CD4-positive, alpha-beta memory T cell (primary cell): ENCODE data around the gene SMC1B. TPM values are rescaled to one million over a fixed set of nuclear protein-coding genes. Genes with fewer than 3 reads are reported as not detected.

Source experiments
- CTCF ChIA-PET: fragments of 350-600 bp; sonication (Branson Sonifier 250); formaldehyde crosslinking; loops from one replicate; lab custom pipeline; 2021; ENCODE audit warnings: inconsistent platforms; ENCODE audit not compliant: partially characterized antibody; lab: Charles Lee
- POLR2A ChIA-PET: fragments of 350-600 bp; sonication (Branson Sonifier 250); formaldehyde crosslinking; loops from one replicate; lab custom pipeline; 2021; ENCODE audit not compliant: partially characterized antibody; lab: Charles Lee
- DNase-seq, 5 donors: peaks; one replicate each; pipeline versions ENCODE4 v3.0.0 to v3.0.0-alpha.2; 2020 to 2022; ENCODE audit warnings: mixed read lengths in 1 of 5
- H3K27ac ChIP-seq: one replicate; pipeline ENCODE4 v1.7.0; 2013; ENCODE audit warnings: low read depth, low read length
- H3K27me3 ChIP-seq: 2 replicates; pipeline ENCODE4 v1.7.0; 2013; ENCODE audit warnings: mild to moderate bottlenecking, low read length, moderate library complexity; ENCODE audit not compliant: insufficient read depth
- H3K36me3 ChIP-seq: 2 replicates; pipeline ENCODE4 v1.7.0; 2013; ENCODE audit warnings: mild to moderate bottlenecking, low read length, moderate library complexity; ENCODE audit not compliant: insufficient read depth
- H3K4me1 ChIP-seq: 2 replicates; pipeline ENCODE4 v1.7.0; 2013; ENCODE audit warnings: mild to moderate bottlenecking, low read length, moderate library complexity; ENCODE audit not compliant: insufficient read depth
- H3K4me3 ChIP-seq, 2 donors: one replicate each; pipeline ENCODE4 v1.7.0; 2013; ENCODE audit warnings: low read length in 2 of 2, mild to moderate bottlenecking in 1 of 2
- H3K9me3 ChIP-seq, 2 donors: one replicate each; pipeline ENCODE4 v1.7.0; 2013; ENCODE audit warnings: low read length in 2 of 2, control low read depth in 1 of 2; ENCODE audit not compliant: control insufficient read depth in 1 of 2
- H3K27ac Mint-ChIP-seq, 7 donors: one replicate each; pipeline ENCODE4 v1.8.0; 2020 to 2021; ENCODE audit warnings: mixed read lengths in 7 of 7, mild to moderate bottlenecking in 6 of 7, inconsistent platforms in 3 of 7, moderate library complexity in 3 of 7
- H3K27me3 Mint-ChIP-seq, 2 donors: one replicate each; pipeline ENCODE4 v1.8.0; 2020 to 2021; ENCODE audit warnings: mixed read lengths in 2 of 2
- H3K36me3 Mint-ChIP-seq, 2 donors: one replicate each; pipeline ENCODE4 v1.8.0; 2020 to 2021; ENCODE audit warnings: mixed read lengths in 2 of 2, inconsistent platforms in 1 of 2, mild to moderate bottlenecking in 1 of 2
- H3K4me1 Mint-ChIP-seq, 4 donors: one replicate each; pipeline ENCODE4 v1.8.0; 2020 to 2021; ENCODE audit warnings: mixed read lengths in 4 of 4, mild to moderate bottlenecking in 1 of 4
- H3K4me3 Mint-ChIP-seq, 8 donors: one replicate each; pipeline ENCODE4 v1.8.0; 2020 to 2021; ENCODE audit warnings: mixed read lengths in 8 of 8, mild to moderate bottlenecking in 7 of 8, moderate library complexity in 6 of 8, inconsistent platforms in 3 of 8
- H3K9me3 Mint-ChIP-seq, 8 donors: one replicate each; pipeline ENCODE4 v1.8.0; 2020 to 2021; ENCODE audit warnings: mixed read lengths in 8 of 8, mild to moderate bottlenecking in 5 of 8, inconsistent platforms in 3 of 8, moderate library complexity in 1 of 8
- intact Hi-C: fragments of 100-400 bp; cut with micrococcal nuclease; formaldehyde crosslinking; loops from one replicate; pipeline ENCODE4 v1.15.1; 2023
- polyA plus RNA-seq, 2 donors: library from polyadenylated mRNA; unstranded; fragments of 300-500 nt; fragmentation: Illumina TruSeq; gene quantifications; one replicate each; pipeline ENCODE4 v1.2.3, GENCODE V29; 2021
- total RNA-seq, 2 experiments: library from RNA; stranded (reverse); gene quantifications; one replicate each; pipeline ENCODE4 v1.2.3, GENCODE V29; 2021

The SMC1B gene
- total and polyA plus RNA-seq, 4 experiments from 2014 or later, result 0.08 TPM; not detected in 3

DNA sequence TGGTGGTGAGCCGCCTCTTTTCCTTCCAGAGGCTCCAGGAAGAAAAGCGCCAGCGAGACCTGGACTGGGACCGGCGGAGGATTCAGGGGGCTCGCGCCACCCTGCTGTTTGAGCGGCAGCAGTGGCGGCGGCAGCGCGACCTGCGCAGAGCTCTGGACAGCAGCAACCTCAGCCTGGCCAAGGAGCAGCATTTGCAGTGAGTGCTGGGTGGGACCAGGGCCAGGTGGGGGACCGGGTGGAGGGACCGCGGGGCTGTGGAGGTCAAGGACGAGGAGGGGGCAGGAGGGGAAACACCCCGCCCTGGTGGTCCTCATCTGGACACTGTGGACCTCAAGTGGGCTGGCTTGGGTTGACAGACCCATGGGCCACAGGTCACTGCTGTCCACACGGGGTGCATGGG is 17.5 kb upstream of the SMC1B start:
- peaks cover 6% of the 10 kb centered on the region for H3K4me1 ChIP-seq
- no peaks in the 10 kb centered on the region for H3K27me3 ChIP-seq
- H3K4me3 Mint-ChIP-seq, result no peak overlapping the region
- H3K27ac Mint-ChIP-seq, result no peak overlapping the region
- H3K9me3 Mint-ChIP-seq, result peaks cover 0 to 7% (median 0%) of the 10 kb centered on the region in 8 donors
- H3K4me3 ChIP-seq, result no peak overlapping the region
- H3K4me1 Mint-ChIP-seq, result peaks cover 6 to 8% (median 7%) of the 10 kb centered on the region in 4 donors
- DNase-seq, result no peak
- no peaks in the 10 kb centered on the region for H3K36me3 Mint-ChIP-seq
- ChIA-PET POLR2A (no interaction called here), CTCF (interaction anchor here (1.7 kb wide), 1 partner anchor 160 kb away, joined by 3 read pairs; no protein-coding TSS in a partner anchor)
- no peaks in the 10 kb centered on the region for H3K27me3 Mint-ChIP-seq
- no peaks in the 10 kb centered on the region for H3K9me3 ChIP-seq
- H3K27ac ChIP-seq, result no peak overlapping the region
- intact Hi-C loops, result no loop called here
- H3K36me3 ChIP-seq, result no peaks in the 10 kb centered on the region

DNA sequence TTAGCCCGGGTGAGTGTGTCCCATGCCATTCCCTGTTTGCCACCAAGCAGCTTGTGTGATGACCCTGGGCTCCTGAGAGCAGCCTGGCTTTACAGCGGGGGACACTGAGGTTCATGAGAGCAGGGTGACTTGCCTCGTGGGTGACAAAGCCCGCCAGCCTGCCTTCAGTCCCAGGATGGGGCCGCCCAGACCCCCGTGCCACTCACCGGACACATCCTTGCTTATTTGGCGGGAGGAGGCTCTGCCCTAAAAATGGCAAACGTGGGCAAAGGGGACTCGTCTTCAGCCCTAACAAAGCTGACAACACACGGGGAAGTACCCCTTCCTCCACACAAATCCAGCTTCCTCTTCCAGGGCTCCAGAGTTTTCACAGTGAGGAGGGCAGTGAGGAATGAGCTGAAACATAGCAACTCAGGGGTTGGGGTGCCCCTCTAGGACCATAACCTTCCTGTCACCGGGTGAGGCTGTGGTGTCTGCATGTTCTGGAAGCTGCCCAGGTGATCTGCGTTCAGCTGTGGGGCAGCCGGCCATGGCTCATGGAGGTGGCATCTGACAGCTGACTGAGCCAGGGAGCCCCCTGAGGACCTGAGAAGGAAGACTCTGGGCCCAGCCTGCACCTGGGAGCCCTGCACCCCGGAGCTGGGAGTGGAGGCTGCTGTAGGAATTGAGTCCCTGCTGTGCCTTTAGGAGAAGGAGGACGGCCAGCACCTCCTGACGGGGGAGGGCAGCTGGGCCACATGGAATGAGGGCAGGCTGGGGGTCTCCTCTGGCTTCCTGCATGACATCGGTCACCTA is 16.8 kb upstream of the SMC1B start:
- no peaks in the 10 kb centered on the region for H3K4me1 ChIP-seq
- no peaks in the 10 kb centered on the region for H3K36me3 Mint-ChIP-seq
- intact Hi-C loops, result no loop called here
- no peak overlapping the region for H3K27ac ChIP-seq
- POLR2A ChIA-PET, result no interaction called here
- H3K36me3 ChIP-seq, result no peaks in the 10 kb centered on the region
- no peak for DNase-seq
- CTCF ChIA-PET, result interaction anchor here (1.3 kb wide), 1 partner anchor 10 kb away, joined by 3 read pairs; no protein-coding TSS in a partner anchor
- no peaks in the 10 kb centered on the region for H3K27me3 Mint-ChIP-seq
- no peak overlapping the region for H3K4me3 Mint-ChIP-seq
- no peaks in the 10 kb centered on the region for H3K9me3 ChIP-seq
- H3K27me3 ChIP-seq, result no peaks in the 10 kb centered on the region
- H3K27ac Mint-ChIP-seq, result no peak overlapping the region
- H3K4me3 ChIP-seq, result no peak overlapping the region
- H3K9me3 Mint-ChIP-seq, result peaks cover 0 to 7% (median 0%) of the 10 kb centered on the region in 8 donors
- H3K4me1 Mint-ChIP-seq, result peaks cover 0 to 1% (median under 1%) of the 10 kb centered on the region in 4 donors

DNA sequence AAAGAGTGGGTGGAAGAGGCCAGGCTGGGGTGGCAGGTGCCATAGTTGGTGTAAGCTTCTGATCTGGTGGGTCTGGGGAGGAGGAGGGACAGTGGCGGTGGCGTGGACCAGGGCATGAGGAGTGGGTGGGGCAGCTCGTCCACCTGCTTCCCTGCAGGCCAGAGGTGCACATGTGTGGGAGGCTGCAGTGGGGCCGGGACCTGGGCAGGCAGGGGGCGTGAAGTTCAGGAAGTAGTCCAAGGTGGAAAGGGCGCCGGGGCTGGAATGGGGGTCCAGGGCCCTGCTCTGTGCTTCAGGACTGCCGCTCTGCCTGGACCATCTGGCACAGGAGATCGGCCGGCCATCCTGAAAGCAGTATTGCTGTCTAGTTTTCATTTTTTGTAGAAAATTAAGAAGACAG is 16.0 kb upstream of the SMC1B start:
- no peaks in the 10 kb centered on the region for H3K4me1 ChIP-seq
- no peak overlapping the region for H3K4me3 ChIP-seq
- ChIA-PET POLR2A (no interaction called here), CTCF (interaction anchor here (1.3 kb wide), 1 partner anchor 10 kb away, joined by 3 read pairs; no protein-coding TSS in a partner anchor)
- Mint-ChIP-seq H3K9me3 (peaks cover 0 to 7% (median 0%) of the 10 kb centered on the region in 8 donors), H3K36me3 (no peaks in the 10 kb centered on the region), H3K27me3 (no peaks in the 10 kb centered on the region), H3K4me3 (no peak overlapping the region), H3K27ac (peak overlapping the region in 1 of 7 donors; percentile 74), H3K4me1 (no peaks in the 10 kb centered on the region)
- no peaks in the 10 kb centered on the region for H3K27me3 ChIP-seq
- no peaks in the 10 kb centered on the region for H3K9me3 ChIP-seq
- intact Hi-C loops, result no loop called here
- no peak overlapping the region for H3K27ac ChIP-seq
- no peaks in the 10 kb centered on the region for H3K36me3 ChIP-seq
- no peak for DNase-seq

DNA sequence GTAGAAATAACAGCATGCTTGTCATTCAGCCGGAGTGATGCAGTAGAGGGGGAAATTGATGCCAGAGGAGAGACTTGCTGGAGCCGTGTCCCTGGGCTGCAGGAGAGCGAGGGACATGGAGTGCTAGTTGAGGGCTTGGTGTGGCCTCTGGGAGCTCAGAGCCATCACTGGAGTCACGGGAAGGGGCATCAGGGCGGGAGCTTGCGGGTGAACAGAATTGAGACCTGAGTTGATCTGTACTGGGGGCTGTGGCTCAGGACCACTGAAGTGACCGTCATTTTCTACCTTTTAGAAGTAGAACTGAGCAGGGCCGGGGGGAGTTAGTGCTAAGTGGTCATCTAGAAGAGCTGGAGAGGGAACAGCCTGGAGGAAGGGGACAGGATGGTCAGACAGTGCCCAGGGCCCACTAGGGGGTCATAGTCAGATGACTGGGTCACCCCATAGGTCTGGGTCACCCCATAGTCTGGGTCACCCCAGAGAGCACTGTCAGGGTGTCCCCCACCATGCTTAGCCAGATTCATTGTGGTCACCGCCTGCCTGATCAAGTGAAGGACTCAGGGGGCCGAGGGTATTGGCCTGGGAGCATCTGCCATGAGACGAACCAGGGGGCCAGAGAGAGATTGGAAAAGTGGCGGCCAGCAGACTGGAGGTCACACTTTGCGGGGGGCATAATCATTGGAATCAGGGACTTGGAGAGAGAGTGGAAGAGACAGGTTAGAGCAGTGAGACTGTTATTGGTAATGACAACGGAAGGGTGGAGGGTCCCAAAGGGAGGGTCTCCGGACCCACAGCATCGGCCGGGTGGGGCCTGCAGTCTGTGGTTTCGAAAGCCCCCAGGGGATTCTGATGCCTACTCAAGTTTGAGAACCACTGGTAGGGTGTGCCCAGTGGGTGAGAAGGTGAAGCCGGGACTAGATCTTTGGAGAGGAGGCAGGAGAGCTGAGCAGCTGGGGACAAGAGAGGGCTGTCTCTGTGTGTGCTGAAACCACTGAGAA is 15.3 kb upstream of the SMC1B start:
- Histone ChIP-seq H3K27ac (no peak overlapping the region), H3K27me3 (no peaks in the 10 kb centered on the region), H3K9me3 (no peaks in the 10 kb centered on the region), H3K4me1 (no peaks in the 10 kb centered on the region), H3K36me3 (no peaks in the 10 kb centered on the region), H3K4me3 (no peak overlapping the region)
- ChIA-PET CTCF (no interaction called here), POLR2A (no interaction called here)
- no peak overlapping the region for H3K4me3 Mint-ChIP-seq
- no peaks in the 10 kb centered on the region for H3K4me1 Mint-ChIP-seq
- intact Hi-C loops, result no loop called here
- H3K27ac Mint-ChIP-seq, result peak overlapping the region in 2 of 7 donors; percentile 50 to 74
- H3K36me3 Mint-ChIP-seq, result no peaks in the 10 kb centered on the region
- H3K27me3 Mint-ChIP-seq, result no peaks in the 10 kb centered on the region
- H3K9me3 Mint-ChIP-seq, result peaks cover 0 to 7% (median 0%) of the 10 kb centered on the region in 8 donors
- no peak for DNase-seq

DNA sequence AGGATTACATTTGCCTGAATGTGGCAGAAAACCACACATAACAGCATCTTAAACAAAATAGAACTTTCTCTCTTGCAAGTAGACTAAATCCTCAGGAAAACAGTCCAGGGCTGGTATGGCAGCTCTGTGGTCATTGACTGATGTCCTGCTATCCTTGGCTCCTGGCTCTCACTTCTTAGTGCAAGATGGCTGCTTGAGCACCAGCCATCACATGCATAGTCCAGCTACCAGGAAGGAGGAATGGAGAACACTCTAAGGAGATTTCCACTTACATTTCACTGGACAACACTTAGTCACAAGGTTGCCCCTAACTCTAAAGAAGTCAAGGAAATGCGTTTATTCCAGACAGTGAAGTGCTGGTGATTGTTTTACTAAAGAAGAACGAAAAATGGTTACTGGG is 13.7 kb upstream of the SMC1B start:
- Histone ChIP-seq H3K9me3 (no peaks in the 10 kb centered on the region), H3K27me3 (no peaks in the 10 kb centered on the region), H3K4me3 (no peak overlapping the region), H3K36me3 (no peaks in the 10 kb centered on the region), H3K27ac (no peak overlapping the region), H3K4me1 (no peaks in the 10 kb centered on the region)
- ChIA-PET CTCF (no interaction called here), POLR2A (no interaction called here)
- Mint-ChIP-seq H3K27me3 (no peaks in the 10 kb centered on the region), H3K4me3 (no peak overlapping the region), H3K27ac (no peak overlapping the region), H3K36me3 (no peaks in the 10 kb centered on the region), H3K9me3 (peaks cover 0 to 7% (median 0%) of the 10 kb centered on the region in 8 donors), H3K4me1 (no peaks in the 10 kb centered on the region)
- no peak for DNase-seq
- intact Hi-C loops, result no loop called here

- Histone ChIP-seq H3K27ac (no peak overlapping the region), H3K4me3 (no peak overlapping the region), H3K4me1 (no peaks in the 10 kb centered on the region), H3K36me3 (no peaks in the 10 kb centered on the region), H3K9me3 (no peaks in the 10 kb centered on the region), H3K27me3 (no peaks in the 10 kb centered on the region)
- no peak overlapping the region for H3K27ac Mint-ChIP-seq
- ChIA-PET POLR2A (no interaction called here), CTCF (no interaction called here)
- H3K9me3 Mint-ChIP-seq, result peaks cover 0 to 7% (median 0%) of the 10 kb centered on the region in 8 donors
- no peaks in the 10 kb centered on the region for H3K4me1 Mint-ChIP-seq
- H3K36me3 Mint-ChIP-seq, result no peaks in the 10 kb centered on the region
- intact Hi-C loops, result no loop called here
- no peaks in the 10 kb centered on the region for H3K27me3 Mint-ChIP-seq
- no peak overlapping the region for H3K4me3 Mint-ChIP-seq
- DNase-seq, result no peak
These were observed 13.0 kb upstream of the SMC1B start for GRCh38 chr22:45426387-45426786.
